Loucy (cell line): ENCODE data around the gene ENO4.

ENCODE experiments used
- H2AFZ ChIP-seq: fragments of 200-600 bp; sonication (generic); 2 replicates; pipeline ENCODE4 v1.6.0; 2016; ENCODE audit warnings: antibody characterized with exemption, mild to moderate bottlenecking, low read length, moderate library complexity
- H3F3A ChIP-seq: fragments of 200-600 bp; 2 replicates; pipeline ENCODE4 v1.6.0; 2016; ENCODE audit warnings: antibody characterized with exemption, low read depth, mild to moderate bottlenecking
- H3K27me3 ChIP-seq: fragments of 200-600 bp; sonication (generic); 2 replicates; pipeline ENCODE4 v1.6.1; 2014; ENCODE audit warnings: low read length, mild to moderate bottlenecking; ENCODE audit not compliant: insufficient read depth, poor library complexity, severe bottlenecking
- H3K36me3 ChIP-seq: fragments of 200-600 bp; sonication (generic); 2 replicates; pipeline ENCODE4 v1.6.1; 2016; ENCODE audit warnings: low read length; ENCODE audit not compliant: insufficient read depth
- H3K4me1 ChIP-seq: fragments of 200-600 bp; sonication (generic); 2 replicates; pipeline ENCODE4 v1.5.1; 2014; ENCODE audit warnings: low read length, mild to moderate bottlenecking; ENCODE audit not compliant: insufficient read depth, poor library complexity, severe bottlenecking
- H3K4me2 ChIP-seq: fragments of 200-600 bp; sonication (generic); 2 replicates; pipeline ENCODE4 v1.6.0; 2014; ENCODE audit warnings: antibody characterized with exemption, low read length, low read depth, mild to moderate bottlenecking; ENCODE audit not compliant: poor library complexity, severe bottlenecking
- H3K4me3 ChIP-seq: fragments of 200-600 bp; sonication (generic); 2 replicates; pipeline ENCODE4 v1.5.1; 2014; ENCODE audit warnings: low read length, mild to moderate bottlenecking, mixed read lengths; ENCODE audit not compliant: poor library complexity, severe bottlenecking
- H3K79me2 ChIP-seq: fragments of 200-600 bp; sonication (generic); 2 replicates; pipeline ENCODE4 v1.6.1; 2014; ENCODE audit warnings: low read length; ENCODE audit not compliant: insufficient read depth
- H3K9ac ChIP-seq: fragments of 200-600 bp; sonication (generic); 2 replicates; pipeline ENCODE4 v1.6.0; 2014; ENCODE audit warnings: mild to moderate bottlenecking, low read depth, low read length, moderate library complexity; ENCODE audit not compliant: poor library complexity, severe bottlenecking
- H3K9me2 ChIP-seq: fragments of 200-600 bp; sonication (generic); replicated peaks from 2 replicates; pipeline ENCODE4 v1.6.1; 2016; ENCODE audit warnings: low read depth, low read length, mixed read lengths
- H3K9me3 ChIP-seq: fragments of 200-600 bp; sonication (generic); 2 replicates; pipeline ENCODE4 v1.6.1; 2014; ENCODE audit warnings: mild to moderate bottlenecking, antibody characterized with exemption, low read length, low read depth; ENCODE audit not compliant: insufficient read depth
- H4K20me1 ChIP-seq: fragments of 200-600 bp; sonication (generic); 2 replicates; pipeline ENCODE4 v1.6.0; 2014; ENCODE audit warnings: antibody characterized with exemption, low read length, mild to moderate bottlenecking; ENCODE audit not compliant: insufficient read depth, poor library complexity, severe bottlenecking
- CTCF ChIP-seq: fragments of 200-600 bp; sonication (generic); conservative IDR thresholded peaks from 2 replicates; pipeline ENCODE4 v1.5.1; 2014; ENCODE audit warnings: mild to moderate bottlenecking, antibody characterized with exemption, low read length
- EZH2phosphoT487 ChIP-seq: fragments of 200-600 bp; IDR thresholded peaks from 2 replicates; pipeline ENCODE4 v1.6.1; 2018; ENCODE audit warnings: antibody characterized with exemption, mild to moderate bottlenecking, moderate library complexity, borderline replicate concordance

The ENO4 gene

GRCh38 chr10:116870949-116871348 lies 21.6 kb downstream of the ENO4 start:
- Histone ChIP-seq H3F3A (no peaks in the 10 kb centered on the region), H3K4me1 (no peaks in the 10 kb centered on the region), H3K9me3 (no peaks in the 10 kb centered on the region), H3K27me3 (no peaks in the 10 kb centered on the region), H3K79me2 (no peaks in the 10 kb centered on the region), H3K4me3 (no peak overlapping the region), H3K9ac (no peak overlapping the region), H3K36me3 (no peaks in the 10 kb centered on the region), H4K20me1 (no peaks in the 10 kb centered on the region), H2AFZ (no peak overlapping the region), H3K4me2 (no peak overlapping the region), H3K9me2 (no peaks in the 10 kb centered on the region)
- TF ChIP-seq CTCF: no peak
- no peak for TF ChIP-seq EZH2phosphoT487

GRCh38 chr10:116873134-116873533 lies 23.8 kb downstream of the ENO4 start:
- H3K27me3 ChIP-seq: no peaks in the 10 kb centered on the region
- H3K4me1 ChIP-seq: no peaks in the 10 kb centered on the region
- TF ChIP-seq CTCF (no peak), EZH2phosphoT487 (no peak)
- no peak overlapping the region for H3K4me2 ChIP-seq
- no peaks in the 10 kb centered on the region for H3K79me2 ChIP-seq
- H3K36me3 ChIP-seq: no peaks in the 10 kb centered on the region
- no peaks in the 10 kb centered on the region for H4K20me1 ChIP-seq
- H3F3A ChIP-seq: no peaks in the 10 kb centered on the region
- H3K9me3 ChIP-seq: no peaks in the 10 kb centered on the region
- H3K9ac ChIP-seq: no peak overlapping the region
- no peak overlapping the region for H2AFZ ChIP-seq
- no peak overlapping the region for H3K4me3 ChIP-seq
- no peaks in the 10 kb centered on the region for H3K9me2 ChIP-seq

- no peak overlapping the region for H3K4me3 ChIP-seq
- H3K79me2 ChIP-seq: no peaks in the 10 kb centered on the region
- no peaks in the 10 kb centered on the region for H3F3A ChIP-seq
- H3K9ac ChIP-seq: no peak overlapping the region
- H4K20me1 ChIP-seq: no peaks in the 10 kb centered on the region
- H3K36me3 ChIP-seq: no peaks in the 10 kb centered on the region
- no peak overlapping the region for H3K4me2 ChIP-seq
- no peaks in the 10 kb centered on the region for H3K4me1 ChIP-seq
- H3K9me3 ChIP-seq: no peaks in the 10 kb centered on the region
- no peaks in the 10 kb centered on the region for H3K9me2 ChIP-seq
- H2AFZ ChIP-seq: no peak overlapping the region
- no peak for TF ChIP-seq EZH2phosphoT487
- no peak for TF ChIP-seq CTCF
- H3K27me3 ChIP-seq: no peaks in the 10 kb centered on the region
Measured at GRCh38 chr10:116875897-116876296, 26.6 kb downstream of the ENO4 start.
